Measurements from ENCODE around the gene ERC1.

- TF ChIP-seq CTCF (IDR thresholded peaks at IDR 0.05) (no peak), POLR2AphosphoS5 (IDR thresholded peaks at IDR 0.05) (no peak), POLR2A (IDR thresholded peaks at IDR 0.05) (no peak), EP300 (IDR thresholded peaks at IDR 0.05) (no peak)
Measured at GRCh38 chr12:1445807-1446206, 454.8 kb downstream of the ERC1 start.

Data from suprapubic skin (tissue), 4 donors.